Activated T-helper 2 cell treated with anti-CD3 and anti-CD28 coated beads, Interferon-gamma antibody, Interleukin-2, Interleukin-4, amounts not matched to agents 10 μg/mL and 5 μg/mL and 100 μg/mL, durations not matched to agents 14 hours and 24 hours and 36 hours (primary cell): ENCODE data around the gene USP33. TPM values are rescaled to one million over a fixed set of nuclear protein-coding genes. Genes with fewer than 3 reads are reported as not detected.
"Not testable (repeated sequence)": the region's sequence is repeated elsewhere in the genome, so short reads cannot be mapped to it uniquely, and the experiment has no call there.

Source experiments
- DNase-seq: peaks from one replicate; pipeline ENCODE4 v3.0.0; 2021; ENCODE audit warnings: low spot score
- H3K27ac Mint-ChIP-seq: one replicate; pipeline ENCODE4 v1.8.0; 2021; ENCODE audit warnings: mixed read lengths
- H3K27me3 Mint-ChIP-seq: one replicate; pipeline ENCODE4 v1.8.0; 2021; ENCODE audit warnings: low read depth, mixed read lengths
- H3K36me3 Mint-ChIP-seq: one replicate; pipeline ENCODE4 v1.8.0; 2021; ENCODE audit warnings: low read depth, mixed read lengths
- H3K4me1 Mint-ChIP-seq: one replicate; pipeline ENCODE4 v1.8.0; 2021; ENCODE audit warnings: low read depth, mixed read lengths
- H3K4me3 Mint-ChIP-seq: one replicate; pipeline ENCODE4 v1.8.0; 2021; ENCODE audit warnings: low read depth, mild to moderate bottlenecking, moderate library complexity, mixed read lengths
- H3K9me3 Mint-ChIP-seq: one replicate; pipeline ENCODE4 v1.8.0; 2021; ENCODE audit warnings: mixed read lengths
- intact Hi-C: fragments of 100-400 bp; cut with micrococcal nuclease; formaldehyde crosslinking; loops from one replicate; pipeline ENCODE4 v1.15.1; 2023
- total RNA-seq: library from RNA; stranded (reverse); gene quantifications from 2 replicates; pipeline ENCODE4 v1.2.3, GENCODE V29; 2022

USP33 gene
- total RNA-seq, 1 donor from 2014 or later = 38.4 TPM

GRCh38 chr1:77678660-77679610 lies 80.7 kb downstream of the USP33 start:
- Mint-ChIP-seq H3K9me3 (no peaks in the 10 kb centered on the region), H3K27ac (no peak overlapping the region), H3K27me3 (no peaks in the 10 kb centered on the region), H3K4me3 (no peak overlapping the region), H3K4me1 (peaks cover 26% of the 10 kb centered on the region), H3K36me3 (peaks cover 28% of the 10 kb centered on the region)
- DNase-seq = no peak
- intact Hi-C loops = no loop called here

GRCh38 chr1:77674807-77675206 lies 84.8 kb downstream of the USP33 start:
- DNase-seq, H3K27me3 Mint-ChIP-seq, H3K27ac Mint-ChIP-seq, intact Hi-C loops, H3K9me3 Mint-ChIP-seq, H3K4me3 Mint-ChIP-seq: not testable (repeated sequence)
- peaks cover 39% of the 10 kb centered on the region for H3K4me1 Mint-ChIP-seq
- peaks cover 15% of the 10 kb centered on the region for H3K36me3 Mint-ChIP-seq

- peaks cover 15% of the 10 kb centered on the region for H3K36me3 Mint-ChIP-seq
- peaks cover 41% of the 10 kb centered on the region for H3K4me1 Mint-ChIP-seq
- H3K27ac Mint-ChIP-seq = no peak overlapping the region
- H3K4me3 Mint-ChIP-seq = no peak overlapping the region
- DNase-seq = no peak
- H3K27me3 Mint-ChIP-seq = no peaks in the 10 kb centered on the region
- H3K9me3 Mint-ChIP-seq = no peaks in the 10 kb centered on the region
- intact Hi-C loops = no loop called here
Observed at GRCh38 chr1:77673716-77674355, 85.8 kb downstream of the USP33 start.

GRCh38 chr1:77673030-77673429 lies 86.6 kb downstream of the USP33 start:
- DNase-seq = no peak
- Mint-ChIP-seq H3K36me3 (peaks cover 10% of the 10 kb centered on the region), H3K9me3 (no peaks in the 10 kb centered on the region), H3K4me3 (no peak overlapping the region), H3K4me1 (peaks cover 42% of the 10 kb centered on the region), H3K27ac (no peak overlapping the region), H3K27me3 (no peaks in the 10 kb centered on the region)
- intact Hi-C loops = no loop called here

GRCh38 chr1:77672374-77672773 lies 87.3 kb downstream of the USP33 start:
- Mint-ChIP-seq H3K27ac (no peak overlapping the region), H3K4me1 (peaks cover 42% of the 10 kb centered on the region), H3K27me3 (no peaks in the 10 kb centered on the region), H3K4me3 (no peak overlapping the region), H3K36me3 (peaks cover 10% of the 10 kb centered on the region), H3K9me3 (no peaks in the 10 kb centered on the region)
- intact Hi-C loops = no loop called here
- DNase-seq = no peak

GRCh38 chr1:77671836-77672235 lies 87.8 kb downstream of the USP33 start:
- Mint-ChIP-seq H3K27ac (no peak overlapping the region), H3K9me3 (no peaks in the 10 kb centered on the region), H3K4me1 (peaks cover 42% of the 10 kb centered on the region), H3K4me3 (no peak overlapping the region), H3K36me3 (peaks cover 10% of the 10 kb centered on the region), H3K27me3 (no peaks in the 10 kb centered on the region)
- intact Hi-C loops = no loop called here
- no peak for DNase-seq

GRCh38 chr1:77670330-77670729 lies 89.3 kb downstream of the USP33 start:
- no peak overlapping the region for H3K4me3 Mint-ChIP-seq
- no peak for DNase-seq
- intact Hi-C loops = no loop called here
- no peaks in the 10 kb centered on the region for H3K27me3 Mint-ChIP-seq
- no peak overlapping the region for H3K27ac Mint-ChIP-seq
- H3K36me3 Mint-ChIP-seq = peaks cover 7% of the 10 kb centered on the region
- peaks cover 44% of the 10 kb centered on the region for H3K4me1 Mint-ChIP-seq
- no peaks in the 10 kb centered on the region for H3K9me3 Mint-ChIP-seq

- H3K4me3 Mint-ChIP-seq = no peak overlapping the region
- H3K9me3 Mint-ChIP-seq = no peaks in the 10 kb centered on the region
- peaks cover 44% of the 10 kb centered on the region for H3K4me1 Mint-ChIP-seq
- H3K27ac Mint-ChIP-seq = peak overlapping the region; percentile 1
- intact Hi-C loops = loop anchor here (1.0 kb wide), 1 partner anchor 13 kb away; the partner anchor contains the start of gene ZZZ3
- no peak for DNase-seq
- H3K27me3 Mint-ChIP-seq = no peaks in the 10 kb centered on the region
- peaks cover 2% of the 10 kb centered on the region for H3K36me3 Mint-ChIP-seq
Observed at GRCh38 chr1:77668924-77669449, 90.7 kb downstream of the USP33 start.

GRCh38 chr1:77664939-77665516 lies 94.6 kb downstream of the USP33 start:
- peaks cover 13% of the 10 kb centered on the region for H3K36me3 Mint-ChIP-seq
- no peaks in the 10 kb centered on the region for H3K9me3 Mint-ChIP-seq
- DNase-seq = no peak
- no peak overlapping the region for H3K4me3 Mint-ChIP-seq
- H3K27me3 Mint-ChIP-seq = no peaks in the 10 kb centered on the region
- intact Hi-C loops = no loop called here
- no peak overlapping the region for H3K27ac Mint-ChIP-seq
- peaks cover 18% of the 10 kb centered on the region for H3K4me1 Mint-ChIP-seq

GRCh38 chr1:77661696-77662095 lies 98.0 kb downstream of the USP33 start:
- Mint-ChIP-seq H3K4me3 (no peak overlapping the region), H3K27me3 (no peaks in the 10 kb centered on the region), H3K9me3 (no peaks in the 10 kb centered on the region), H3K27ac (no peak overlapping the region), H3K36me3 (peaks cover 16% of the 10 kb centered on the region), H3K4me1 (peaks cover 9% of the 10 kb centered on the region)
- no peak for DNase-seq
- intact Hi-C loops = no loop called here

- no peak for DNase-seq
Observed at GRCh38 chr1:77659879-77660593, 99.6 kb downstream of the USP33 start.

GRCh38 chr1:77658271-77658670 lies 101.4 kb downstream of the USP33 start:
- H3K9me3 Mint-ChIP-seq = no peaks in the 10 kb centered on the region
- no peaks in the 10 kb centered on the region for H3K27me3 Mint-ChIP-seq
- DNase-seq = no peak
- no peak overlapping the region for H3K27ac Mint-ChIP-seq
- intact Hi-C loops = no loop called here
- H3K36me3 Mint-ChIP-seq = peaks cover 27% of the 10 kb centered on the region
- peaks cover 5% of the 10 kb centered on the region for H3K4me1 Mint-ChIP-seq
- H3K4me3 Mint-ChIP-seq = no peak overlapping the region

More at GRCh38 chr1:77659879-77660593, 99.6 kb downstream of the USP33 start:
- no peaks in the 10 kb centered on the region for H3K9me3 Mint-ChIP-seq
- H3K36me3 Mint-ChIP-seq = peaks cover 24% of the 10 kb centered on the region
- peaks cover 11% of the 10 kb centered on the region for H3K4me1 Mint-ChIP-seq
- intact Hi-C loops = no loop called here
- H3K27me3 Mint-ChIP-seq = no peaks in the 10 kb centered on the region
- no peak overlapping the region for H3K4me3 Mint-ChIP-seq
- no peak overlapping the region for H3K27ac Mint-ChIP-seq
